Esophagus mucosa (tissue), 1 donor: Measurements from ENCODE around the gene IGDCC3. TPM values are rescaled to one million over a fixed set of nuclear protein-coding genes. Genes with fewer than 3 reads are reported as not detected.

ENCODE experiments used
- ATAC-seq: fragments of 200-7000 bp; cut with Tn5 transposase; one replicate; pipeline ENCODE4 v1.9.1; 2020
- total RNA-seq: library from RNA; stranded (reverse); gene quantifications from one replicate; pipeline ENCODE4 v1.2.4, GENCODE V29; 2023
- donor health status: DM: yes; HTN: yes; CAD: no.

Gene IGDCC3
- total RNA-seq, 1 donor from 2014 or later = 0.08 TPM

DNA sequence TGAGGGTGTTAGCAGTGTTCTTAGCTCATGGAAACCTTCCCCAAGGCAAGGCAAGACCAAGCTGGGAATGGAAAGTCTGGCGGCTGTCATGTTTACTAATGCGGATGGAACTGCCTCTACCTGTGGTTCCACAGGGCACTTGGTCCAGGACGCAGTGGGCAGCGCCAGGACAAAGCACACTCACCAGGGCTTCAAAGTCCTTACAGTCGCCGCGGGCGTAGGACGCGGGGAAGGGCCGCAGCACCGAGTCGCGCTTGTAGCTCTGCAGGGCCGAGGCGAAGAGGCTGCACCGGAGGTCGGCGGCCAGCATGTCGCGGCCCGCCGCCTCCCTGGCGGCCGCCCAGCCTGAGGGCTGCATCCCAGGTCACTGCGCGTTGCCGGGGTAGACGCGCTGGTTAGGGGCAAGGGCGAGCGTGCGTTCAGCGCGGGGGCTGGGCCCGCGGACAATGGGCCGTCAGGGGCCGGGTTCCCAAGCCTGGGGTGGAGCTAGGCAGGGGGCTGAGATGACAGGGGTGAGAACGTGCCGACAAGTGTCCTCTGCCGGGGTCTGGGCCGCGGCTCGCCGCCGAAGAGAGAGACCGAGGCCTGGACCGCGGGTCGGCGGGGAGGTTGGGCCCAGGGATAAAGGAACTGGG is 91.6 kb downstream of the IGDCC3 start:
- ATAC-seq = peak; percentile 48

DNA sequence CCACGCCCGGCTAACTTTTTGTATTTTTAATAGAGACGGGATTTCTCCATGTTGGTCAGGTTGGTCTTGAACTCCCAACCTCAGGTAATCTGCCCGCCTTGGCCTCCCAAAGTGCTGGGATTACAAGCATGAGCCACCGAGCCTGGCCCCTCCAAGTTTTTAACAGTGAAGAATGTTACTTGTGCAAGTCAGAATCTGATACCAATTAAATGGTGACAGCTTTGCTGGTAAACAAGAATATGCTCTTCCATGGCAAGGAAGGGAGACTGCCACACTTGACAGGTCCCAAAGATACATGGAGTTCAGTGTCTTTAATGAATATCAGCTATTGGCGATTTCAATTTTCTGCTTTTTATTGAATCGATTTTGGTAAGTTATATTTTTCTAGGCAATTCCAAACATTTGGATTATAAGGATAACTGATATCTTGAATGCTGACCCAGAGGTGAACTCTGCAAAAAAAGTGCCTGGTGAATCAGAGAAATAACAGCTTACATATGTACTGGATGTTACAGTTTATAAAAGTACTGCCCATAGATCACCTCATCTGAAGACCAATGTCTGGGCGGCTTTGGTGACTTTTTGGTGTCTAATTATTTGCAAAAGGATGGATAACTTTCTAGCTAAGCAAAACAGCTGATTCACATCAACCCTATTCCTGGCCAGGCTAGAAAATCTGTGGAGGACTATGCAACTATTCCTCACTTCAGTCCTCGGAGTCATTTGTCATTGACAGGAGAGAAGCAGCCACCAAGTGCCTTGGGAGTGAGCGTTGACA is 92.3 kb downstream of the IGDCC3 start:
- no peak for ATAC-seq

DNA sequence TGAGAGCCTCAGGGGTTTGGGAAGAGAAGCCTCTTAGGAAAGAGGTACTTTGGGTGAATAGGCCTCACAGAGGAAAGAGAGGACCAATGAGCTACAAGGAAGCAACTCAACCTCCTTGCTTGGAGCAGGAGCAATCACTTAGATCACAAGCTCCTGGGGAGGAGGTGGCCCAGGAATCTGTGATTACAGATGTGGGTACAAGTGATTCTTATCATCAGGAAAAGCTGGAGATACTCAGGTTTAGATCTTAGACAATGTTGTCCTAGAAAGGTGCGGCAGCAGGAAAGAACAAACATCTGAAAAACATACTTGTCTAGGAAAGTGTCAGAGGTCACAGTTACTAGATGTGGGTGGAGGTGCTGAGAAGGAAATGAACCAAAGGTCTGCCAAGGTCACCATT is 99.3 kb downstream of the IGDCC3 start:
- ATAC-seq = no peak

Other genes starting within 250 kb of the IGDCC3 start
- gene PDCD7, start 244.2 kb downstream of the IGDCC3 start, total RNA-seq = 18.6 TPM
- 49.3 TPM for gene CLPX, start 192.7 kb downstream of the IGDCC3 start, total RNA-seq
- 0.64 TPM for gene CILP, start 166.5 kb downstream of the IGDCC3 start, total RNA-seq
- 7.0 TPM for gene PARP16, start 91.1 kb downstream of the IGDCC3 start, total RNA-seq
- gene RNU5A-1, start 82.0 kb downstream of the IGDCC3 start, total RNA-seq = not detected
- gene RNU5B-1, start 73.3 kb downstream of the IGDCC3 start, total RNA-seq = 30.4 TPM
- gene IGDCC4, start 44.9 kb upstream of the IGDCC3 start, total RNA-seq = 0.60 TPM
- 18.2 TPM for gene DPP8, start 139.7 kb upstream of the IGDCC3 start, total RNA-seq
- gene HACD3, start 152.5 kb upstream of the IGDCC3 start, total RNA-seq = 17.4 TPM
- gene INTS14, start 233.1 kb upstream of the IGDCC3 start, total RNA-seq = 28.8 TPM
- 7.1 TPM for gene SLC24A1, start 243.9 kb upstream of the IGDCC3 start, total RNA-seq